ENCODE measurements around the gene AMACR.

AMACR gene

GRCh38 chr5:34015120-34015822 is 7.4 kb upstream of the AMACR start:
- Histone ChIP-seq H3K9me2 (ENCODE audit: low read depth, low read length) (no peaks in the 10 kb centered on the region), H3K4me2 (ENCODE audit: low read length) (no peak overlapping the region), H3K36me3 (ENCODE audit: insufficient read depth, low read length) (no peaks in the 10 kb centered on the region), H3K9ac (ENCODE audit: low read length) (no peak overlapping the region), H3K79me2 (ENCODE audit: insufficient read depth, low read length) (no peaks in the 10 kb centered on the region), H4K20me1 (ENCODE audit: insufficient read depth, low read length) (no peaks in the 10 kb centered on the region), H3K27me3 (ENCODE audit: insufficient read depth, low read length) (no peaks in the 10 kb centered on the region), H2AFZ (ENCODE audit: low read length) (no peak overlapping the region), H3K9me3 (ENCODE audit: low read length) (no peaks in the 10 kb centered on the region), H3K4me1 (ENCODE audit: insufficient read depth, low read length, severe bottlenecking) (no peaks in the 10 kb centered on the region), H3K27ac (ENCODE audit: low read depth, low read length, poor library complexity, severe bottlenecking) (no peak overlapping the region), H3F3A (ENCODE audit: insufficient read depth, low read length) (no peaks in the 10 kb centered on the region), H3K4me3 (ENCODE audit: low read depth, low read length, poor library complexity, severe bottlenecking) (no peak overlapping the region)
- no peak for TF ChIP-seq EZH2 (IDR thresholded peaks at IDR 0.05; ENCODE audit: borderline replicate concordance, low read length)

- Histone ChIP-seq H3K27me3 (ENCODE audit: insufficient read depth, low read length) (no peaks in the 10 kb centered on the region), H2AFZ (ENCODE audit: low read length) (no peak overlapping the region), H3K4me1 (ENCODE audit: insufficient read depth, low read length, severe bottlenecking) (no peaks in the 10 kb centered on the region), H3K79me2 (ENCODE audit: insufficient read depth, low read length) (no peaks in the 10 kb centered on the region), H3K36me3 (ENCODE audit: insufficient read depth, low read length) (no peaks in the 10 kb centered on the region), H3F3A (ENCODE audit: insufficient read depth, low read length) (no peaks in the 10 kb centered on the region), H3K4me3 (ENCODE audit: low read depth, low read length, poor library complexity, severe bottlenecking) (no peak overlapping the region), H3K9me3 (ENCODE audit: low read length) (no peaks in the 10 kb centered on the region), H3K9me2 (ENCODE audit: low read depth, low read length) (no peaks in the 10 kb centered on the region), H3K4me2 (ENCODE audit: low read length) (no peak overlapping the region), H3K9ac (ENCODE audit: low read length) (no peak overlapping the region), H3K27ac (ENCODE audit: low read depth, low read length, poor library complexity, severe bottlenecking) (no peak overlapping the region), H4K20me1 (ENCODE audit: insufficient read depth, low read length) (no peaks in the 10 kb centered on the region)
- TF ChIP-seq CTCF (IDR thresholded peaks at IDR 0.05; ENCODE audit: low read length) (no peak), EZH2 (IDR thresholded peaks at IDR 0.05; ENCODE audit: borderline replicate concordance, low read length) (no peak)
Measured at GRCh38 chr5:34014626-34015025, 6.8 kb upstream of the AMACR start.

- H3K4me2 ChIP-seq (ENCODE audit: low read length) = no peak overlapping the region
- H4K20me1 ChIP-seq (ENCODE audit: insufficient read depth, low read length) = no peaks in the 10 kb centered on the region
- H3K79me2 ChIP-seq (ENCODE audit: insufficient read depth, low read length) = no peaks in the 10 kb centered on the region
- TF ChIP-seq CTCF (IDR thresholded peaks at IDR 0.05; ENCODE audit: low read length) (no peak), EZH2 (IDR thresholded peaks at IDR 0.05; ENCODE audit: borderline replicate concordance, low read length) (no peak)
- H3K27me3 ChIP-seq (ENCODE audit: insufficient read depth, low read length) = no peaks in the 10 kb centered on the region
- H3K36me3 ChIP-seq (ENCODE audit: insufficient read depth, low read length) = no peaks in the 10 kb centered on the region
- H2AFZ ChIP-seq (ENCODE audit: low read length) = no peak overlapping the region
- no peaks in the 10 kb centered on the region for H3F3A ChIP-seq (ENCODE audit: insufficient read depth, low read length)
- H3K4me1 ChIP-seq (ENCODE audit: insufficient read depth, low read length, severe bottlenecking) = peaks cover 6% of the 10 kb centered on the region
- H3K4me3 ChIP-seq (ENCODE audit: low read depth, low read length, poor library complexity, severe bottlenecking) = no peak overlapping the region
- no peak overlapping the region for H3K27ac ChIP-seq (ENCODE audit: low read depth, low read length, poor library complexity, severe bottlenecking)
- H3K9me3 ChIP-seq (ENCODE audit: low read length) = no peaks in the 10 kb centered on the region
- no peak overlapping the region for H3K9ac ChIP-seq (ENCODE audit: low read length)
- no peaks in the 10 kb centered on the region for H3K9me2 ChIP-seq (ENCODE audit: low read depth, low read length)
Measured at GRCh38 chr5:34013547-34013946, 5.7 kb upstream of the AMACR start.

- Histone ChIP-seq H3K4me3 (ENCODE audit: low read depth, low read length, poor library complexity, severe bottlenecking) (no peak overlapping the region), H3K9me2 (ENCODE audit: low read depth, low read length) (no peaks in the 10 kb centered on the region), H3K9me3 (ENCODE audit: low read length) (no peaks in the 10 kb centered on the region), H4K20me1 (ENCODE audit: insufficient read depth, low read length) (no peaks in the 10 kb centered on the region), H3K27me3 (ENCODE audit: insufficient read depth, low read length) (no peaks in the 10 kb centered on the region), H3K9ac (ENCODE audit: low read length) (no peak overlapping the region), H3K79me2 (ENCODE audit: insufficient read depth, low read length) (no peaks in the 10 kb centered on the region), H3K27ac (ENCODE audit: low read depth, low read length, poor library complexity, severe bottlenecking) (no peak overlapping the region), H3K4me2 (ENCODE audit: low read length) (no peak overlapping the region), H2AFZ (ENCODE audit: low read length) (no peak overlapping the region), H3K4me1 (ENCODE audit: insufficient read depth, low read length, severe bottlenecking) (peaks cover 8% of the 10 kb centered on the region), H3F3A (ENCODE audit: insufficient read depth, low read length) (no peaks in the 10 kb centered on the region), H3K36me3 (ENCODE audit: insufficient read depth, low read length) (no peaks in the 10 kb centered on the region)
- TF ChIP-seq EZH2 (IDR thresholded peaks at IDR 0.05; ENCODE audit: borderline replicate concordance, low read length) (no peak), CTCF (IDR thresholded peaks at IDR 0.05; ENCODE audit: low read length) (no peak)
Measured at GRCh38 chr5:34012791-34013190, 4.9 kb upstream of the AMACR start.

All from OCI-LY1 (cell line).